A172 (cell line): Measurements from ENCODE around the gene HJURP. TPM values are rescaled to one million over a fixed set of nuclear protein-coding genes. Genes with fewer than 3 reads are reported as not detected.

Experiments used
- DNase-seq: peaks from one replicate; pipeline ENCODE4 v3.0.0-alpha.2; 2015; ENCODE audit warnings: low spot score
- total RNA-seq: library from RNA; depleted of rRNA; stranded (reverse); fragments of >200 nt; shearing (Covaris generic); gene quantifications from 2 replicates; pipeline ENCODE4 v1.2.3, GENCODE V29; 2014; rRNA removed

The HJURP gene
- total RNA-seq, 1 experiment from 2014 or later = 78.3 TPM

DNA sequence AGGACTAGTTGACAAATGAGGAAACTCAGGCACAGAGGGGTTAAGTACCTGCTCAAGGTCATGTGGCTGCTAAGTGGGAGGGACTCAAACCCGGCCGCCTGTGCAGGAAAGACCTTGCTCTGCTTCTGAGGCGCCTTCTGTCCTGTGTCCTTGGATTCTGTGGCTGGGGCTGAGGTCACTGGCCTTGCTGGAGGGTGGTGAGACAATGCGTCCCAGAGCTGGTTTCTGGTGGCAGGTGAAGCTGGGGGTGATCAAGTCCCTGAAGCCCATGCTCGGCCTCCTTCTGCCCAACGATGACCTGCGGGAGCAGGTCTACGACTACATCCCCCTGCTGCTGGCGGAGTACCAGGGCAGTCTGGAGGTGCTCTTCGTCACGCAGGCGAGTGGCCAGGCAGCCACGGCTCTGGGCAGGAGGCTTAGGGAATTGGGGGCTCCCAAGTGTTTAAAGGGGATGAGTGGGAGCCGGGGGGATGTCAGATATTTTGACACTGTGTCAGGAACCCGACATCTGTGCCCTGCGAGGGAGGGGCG, 60.1 kb downstream of the HJURP start:
- no peak for DNase-seq

DNA sequence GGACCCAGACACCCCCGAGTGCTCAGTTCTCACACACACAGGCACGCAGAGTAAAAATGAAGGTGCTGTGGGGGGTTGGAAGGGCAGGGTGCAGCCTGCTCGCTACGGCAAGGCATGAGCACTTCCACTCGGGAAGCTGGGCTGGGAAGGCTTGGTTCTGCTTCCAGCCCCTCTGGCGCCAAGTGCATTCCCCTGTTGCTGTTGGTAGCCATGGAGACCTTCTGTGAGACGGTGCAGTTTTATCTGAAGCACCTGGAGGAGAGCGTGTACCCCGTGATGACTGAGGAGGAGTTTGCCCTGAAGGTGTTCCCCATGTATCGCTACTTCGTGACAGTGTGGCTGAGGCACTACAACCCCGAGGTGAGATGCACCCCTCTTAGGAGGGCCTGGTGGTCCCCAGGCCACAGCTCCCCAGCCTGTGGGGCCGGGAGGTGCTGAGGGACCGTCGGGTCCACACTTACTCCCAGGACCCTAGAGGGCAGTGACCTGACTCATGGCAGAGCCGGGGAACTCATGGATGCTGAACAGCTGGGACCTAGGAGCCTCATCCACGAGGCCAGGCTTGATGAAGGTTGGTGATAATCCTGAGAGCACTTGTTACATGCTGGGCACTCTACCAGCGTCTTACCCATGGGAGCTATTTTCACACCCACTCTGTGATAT, 60.7 kb downstream of the HJURP start:
- DNase-seq = no peak

DNA sequence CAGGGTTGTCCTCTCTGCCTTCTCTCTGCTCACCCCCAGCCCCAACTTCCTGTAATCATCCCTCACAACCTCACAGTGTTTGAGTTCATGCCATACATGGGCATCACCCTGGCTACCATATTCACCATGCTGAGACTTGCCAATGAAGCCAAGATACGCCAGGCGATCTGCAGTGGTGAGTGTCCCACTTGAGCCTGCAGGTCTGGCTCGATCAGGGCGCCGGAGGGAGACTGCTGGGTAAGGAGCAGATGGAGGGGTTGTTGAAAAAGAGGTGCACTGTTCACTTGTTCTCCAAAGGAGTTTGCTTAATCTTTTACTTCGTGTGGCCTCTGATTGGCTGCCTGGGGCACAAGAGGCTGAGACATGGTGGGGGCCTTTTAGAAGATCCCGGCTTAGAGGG, 61.6 kb downstream of the HJURP start:
- DNase-seq = no peak

DNA sequence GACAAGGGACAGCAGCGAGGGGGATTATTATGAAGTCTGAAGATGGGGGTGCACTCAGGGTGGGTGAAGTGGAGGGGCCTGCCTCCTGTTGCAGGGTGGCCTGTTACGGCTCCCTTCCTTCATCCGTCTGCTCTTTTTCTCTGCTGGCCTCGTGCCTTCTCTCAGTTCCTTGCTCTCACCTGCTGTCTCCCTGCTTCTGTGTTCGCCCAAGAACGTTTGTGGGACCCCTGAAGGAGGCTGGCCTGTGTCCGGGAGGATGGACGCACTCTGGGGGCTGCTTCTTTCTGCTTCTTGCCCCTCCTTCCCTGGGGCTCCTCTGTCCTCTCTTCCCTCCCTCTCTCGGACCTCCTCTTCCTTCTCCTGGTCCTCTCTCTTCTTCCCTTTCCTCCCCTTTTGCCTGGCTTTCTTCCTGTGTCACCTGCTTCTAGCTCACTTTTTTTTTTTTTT, 62.4 kb downstream of the HJURP start:
- no peak for DNase-seq

DNA sequence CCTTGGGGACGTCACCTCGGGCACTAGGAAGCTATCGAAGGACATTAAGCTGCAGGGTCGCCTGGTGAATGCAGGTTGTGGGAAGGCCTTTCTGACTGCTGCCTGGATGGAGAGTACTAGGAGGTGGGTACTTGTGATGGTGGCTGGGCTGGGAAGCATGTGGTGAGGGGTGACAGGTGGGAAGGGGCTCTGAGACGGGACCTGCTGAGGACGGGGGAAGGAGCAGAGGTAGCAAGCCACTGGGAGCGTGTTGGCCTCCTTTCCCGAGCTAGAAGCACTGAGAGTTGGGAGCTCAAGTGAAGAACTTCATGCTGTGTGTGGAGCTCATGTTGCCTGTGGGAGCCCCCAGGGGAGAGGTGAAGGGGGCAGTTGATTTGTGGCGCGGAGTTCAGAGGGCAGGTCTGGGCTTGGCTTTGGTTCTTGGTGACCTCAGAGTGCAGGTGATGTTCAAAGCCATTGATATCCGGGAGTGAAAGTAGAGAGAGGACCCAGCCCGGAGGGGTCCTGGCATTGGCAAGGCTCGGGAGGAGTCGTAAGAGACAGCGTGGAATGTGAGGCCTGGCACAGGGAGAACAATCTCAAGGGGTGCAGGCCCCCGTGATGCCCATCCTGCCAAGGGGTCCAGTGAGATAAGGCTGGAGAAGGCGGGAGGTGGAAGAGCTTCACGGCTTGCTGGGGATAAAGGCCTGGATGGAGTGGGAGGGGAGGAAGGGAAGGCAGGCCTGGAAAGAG, 63.0 kb downstream of the HJURP start:
- DNase-seq = no peak

DNA sequence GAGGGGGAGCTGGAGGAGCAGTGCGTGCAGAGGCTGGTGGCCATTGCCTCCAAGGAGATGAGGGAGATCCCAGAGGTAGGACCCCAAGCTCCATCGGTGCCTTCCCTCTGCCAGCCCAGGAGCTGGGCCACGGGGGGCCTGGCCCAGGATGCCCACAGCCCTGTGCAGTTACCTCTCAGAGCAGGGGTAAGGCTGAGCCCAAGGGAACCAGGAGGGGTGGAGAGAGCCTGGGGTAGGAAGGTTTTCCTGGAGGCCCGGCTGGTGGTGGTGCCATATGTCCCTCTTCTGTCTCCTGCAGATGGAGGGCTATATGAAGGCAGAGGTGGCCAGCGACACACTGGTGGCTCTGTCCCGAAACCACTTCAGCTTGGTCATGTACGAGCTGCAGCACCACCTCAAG, 64.8 kb downstream of the HJURP start:
- DNase-seq = no peak

Other genes with a start within 250 kb of the HJURP start
- gene UGT1A8, start 236.9 kb downstream of the HJURP start, total RNA-seq = not detected in 2 replicates
- not detected in 2 replicates for gene UGT1A10, start 218.1 kb downstream of the HJURP start, total RNA-seq
- not detected in 2 replicates for gene UGT1A9, start 182.6 kb downstream of the HJURP start, total RNA-seq
- gene UGT1A7, start 172.6 kb downstream of the HJURP start, total RNA-seq = not detected in 2 replicates
- 0.05 TPM in 1 of 2 replicates, not detected in the other for gene UGT1A6, start 161.6 kb downstream of the HJURP start, total RNA-seq
- gene UGT1A5, start 141.6 kb downstream of the HJURP start, total RNA-seq = not detected in 2 replicates
- gene UGT1A4, start 135.8 kb downstream of the HJURP start, total RNA-seq = not detected in 2 replicates
- not detected in 2 replicates for gene UGT1A3, start 125.5 kb downstream of the HJURP start, total RNA-seq
- gene UGT1A1, start 94.3 kb downstream of the HJURP start, total RNA-seq = not detected in 2 replicates
- 0.48 TPM in 1 of 2 replicates, not detected in the other for gene MROH2A, start 76.2 kb downstream of the HJURP start, total RNA-seq
- gene TRPM8, start 62.8 kb upstream of the HJURP start, total RNA-seq = 1.1 and 2.4 TPM in 2 replicates
- gene SPP2, start 196.2 kb upstream of the HJURP start, total RNA-seq = not detected in 2 replicates